HepG2 (cell line): ENCODE measurements around the gene ST3GAL2. TPM values are rescaled to one million over a fixed set of nuclear protein-coding genes. Genes with fewer than 3 reads are reported as not detected.
A peak's percentile ranks its signal among the peaks of the same experiment; 100 is the strongest.

ENCODE experiments used
- AGO1 ChIP-seq: fragments of 200-400 bp; formaldehyde crosslinking; IDR thresholded peaks from 2 replicates; pipeline ENCODE4 v1.6.1; 2017; ENCODE audit warnings: mild to moderate bottlenecking, low read depth, low read length, moderate library complexity; ENCODE audit not compliant: poor library complexity, severe bottlenecking
- GLI4 ChIP-seq: sonication (generic); formaldehyde crosslinking; IDR thresholded peaks from 2 replicates; pipeline ENCODE4 v1.5.1; 2020; ENCODE audit warnings: missing genetic modification reagents, mild to moderate bottlenecking, moderate library complexity, borderline replicate concordance
- GPN1 ChIP-seq: sonication (generic); formaldehyde crosslinking; IDR thresholded peaks from 2 replicates; pipeline ENCODE4 v1.5.1; 2020; ENCODE audit warnings: missing genetic modification reagents, borderline replicate concordance
- MLX ChIP-seq: IDR thresholded peaks from 2 replicates; pipeline ENCODE4 v1.6.1; 2016
- SETDB1 ChIP-seq: sonication (generic); formaldehyde crosslinking; IDR thresholded peaks from 2 replicates; pipeline ENCODE4 v1.5.1; 2020; ENCODE audit warnings: missing genetic modification reagents, mild to moderate bottlenecking, borderline replicate concordance
- SRSF9 ChIP-seq: fragments of 200-400 bp; formaldehyde crosslinking; IDR thresholded peaks from 2 replicates; pipeline ENCODE4 v1.6.1; 2018; ENCODE audit warnings: borderline replicate concordance, mild to moderate bottlenecking, low read depth, low read length; ENCODE audit not compliant: insufficient read depth, poor library complexity, severe bottlenecking
- TAF15 ChIP-seq: fragments of 200-400 bp; formaldehyde crosslinking; IDR thresholded peaks from one replicate; pipeline ENCODE4 v1.6.1; 2018; ENCODE audit warnings: mild to moderate bottlenecking, low read depth, low read length; ENCODE audit not compliant: poor library complexity, severe bottlenecking
- U2AF2 ChIP-seq: fragments of 200-400 bp; formaldehyde crosslinking; IDR thresholded peaks from 2 replicates; pipeline ENCODE4 v1.6.1; 2017; ENCODE audit warnings: low read depth, mild to moderate bottlenecking, low read length
- WIZ ChIP-seq: sonication (generic); formaldehyde crosslinking; IDR thresholded peaks from 2 replicates; pipeline ENCODE4 v1.5.1; 2020; ENCODE audit warnings: mild to moderate bottlenecking, missing genetic modification reagents
- ZNF292 ChIP-seq: sonication (generic); formaldehyde crosslinking; IDR thresholded peaks from 2 replicates; pipeline ENCODE4 v1.8.1; 2022; ENCODE audit warnings: mild to moderate bottlenecking, low read depth, missing genetic modification reagents, borderline replicate concordance
- ZNF343 ChIP-seq: sonication (generic); formaldehyde crosslinking; IDR thresholded peaks from 2 replicates; pipeline ENCODE4 v1.4.0; 2020; ENCODE audit warnings: mild to moderate bottlenecking, missing genetic modification reagents
- ZNF501 ChIP-seq: sonication (generic); formaldehyde crosslinking; IDR thresholded peaks from 2 replicates; pipeline ENCODE4 v1.5.1; 2020; ENCODE audit warnings: mild to moderate bottlenecking, moderate library complexity, missing genetic modification reagents
- ZNF724P ChIP-seq: sonication (generic); formaldehyde crosslinking; IDR thresholded peaks from 2 replicates; pipeline ENCODE4 v1.8.0; 2022; ENCODE audit warnings: missing genetic modification reagents, borderline replicate concordance
- ZNF768 ChIP-seq: sonication (generic); formaldehyde crosslinking; IDR thresholded peaks from 2 replicates; pipeline ENCODE4 v1.4.0; 2020; ENCODE audit warnings: missing genetic modification reagents
- polyA plus RNA-seq, 8 experiments: library from polyadenylated mRNA; depleted of rRNA in 3 of 8; stranded (reverse) in 7 of 8; unstranded in 1 of 8; fragments of >200 nt; fragmentation: Illumina TruSeq in 4 of 8; extraction: Trizol in 4 of 8; gene quantifications; 2 replicates each; pipeline versions ENCODE4 v1.2.1 to v1.2.3, GENCODE V29; 2011 to 2016; ENCODE audit warnings: low read depth in 4 of 8, missing spikeins in 1 of 8, mixed read lengths in 1 of 8; ENCODE audit not compliant: insufficient read depth in 1 of 8
- total RNA-seq, 5 experiments: library from RNA; depleted of rRNA; stranded (reverse); fragments of >200 nt; fragmentation: Illumina TruSeq; extraction: Trizol; gene quantifications; 2 replicates each; pipeline ENCODE4 v1.2.3, GENCODE V29; 2016; ENCODE audit warnings: low read depth in 1 of 5
- TF ChIP-seq, protein P1 (sequence below): sonication (generic); formaldehyde crosslinking; IDR thresholded peaks from 2 replicates; pipeline ENCODE4 v1.8.0; 2022; ENCODE audit warnings: mild to moderate bottlenecking, missing genetic modification reagents, borderline replicate concordance
- TF ChIP-seq, protein P2 (sequence below): sonication (generic); formaldehyde crosslinking; IDR thresholded peaks from 2 replicates; pipeline ENCODE4 v1.4.0; 2020; ENCODE audit warnings: low read depth, missing genetic modification reagents
- TF ChIP-seq, protein P3 (sequence below): sonication (generic); formaldehyde crosslinking; IDR thresholded peaks from 2 replicates; pipeline ENCODE4 v1.4.0; 2020; ENCODE audit warnings: missing genetic modification reagents, mild to moderate bottlenecking, borderline replicate concordance

Gene ST3GAL2
- total and polyA plus RNA-seq, 2 of the 13 experiments (the other 11 are each of a cell fraction or from before 2014, with no cell fraction given): 16.3 to 24.9 TPM

DNA sequence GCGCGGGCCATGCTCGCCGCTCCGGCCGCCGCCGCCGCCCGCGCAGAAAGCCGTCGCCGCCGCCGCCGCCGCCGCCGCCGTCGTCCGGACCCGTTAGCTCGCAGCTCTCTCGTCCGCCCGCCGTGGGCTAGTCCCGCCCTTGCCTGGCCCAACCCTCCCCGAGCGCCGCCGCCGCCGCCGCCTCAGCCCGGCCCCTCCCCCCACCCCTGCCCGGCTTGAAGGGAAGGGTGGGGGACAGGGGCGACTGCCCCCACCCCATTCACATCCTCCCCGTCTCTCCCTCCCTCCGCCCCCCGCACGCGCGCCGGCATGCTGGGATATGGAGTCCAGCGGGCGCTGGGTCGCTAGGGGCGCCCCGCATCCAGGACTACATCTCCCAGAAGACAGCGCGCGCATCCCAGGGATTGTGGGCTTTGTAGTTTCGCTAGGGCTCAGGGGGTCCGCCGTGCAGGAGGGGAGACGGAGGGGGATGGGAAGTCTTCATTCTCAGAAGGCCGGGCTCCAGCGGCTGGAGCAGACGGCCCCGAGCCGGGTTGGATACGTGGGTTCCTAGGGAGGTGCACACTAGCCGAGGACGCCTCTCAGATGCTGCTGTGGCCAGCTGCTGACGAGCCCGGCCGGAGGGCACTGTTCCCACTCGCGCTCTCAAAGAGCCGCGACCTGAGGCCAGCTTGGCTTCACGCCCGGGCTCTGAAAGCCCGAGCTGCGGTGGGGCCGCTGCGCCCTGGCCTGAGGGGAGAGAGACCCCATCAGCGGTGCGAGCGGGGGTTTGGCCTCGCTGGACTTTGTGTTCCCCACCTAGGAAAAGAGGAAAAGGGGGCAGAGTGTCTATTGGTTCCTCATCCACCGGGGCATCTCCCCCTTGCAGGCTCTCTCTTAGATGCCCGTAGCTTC, at the start of gene ST3GAL2 (continued):
- TF ChIP-seq GLI4 (CRISPR knock-in tag) (peak; percentile 56; the same call in 1 of the 2 replicates), SRSF9 (no peak), SETDB1 (no peak), MLX (CRISPR knock-in tag) (no peak), AGO1 (peak; percentile 61), TAF15 (no peak), ZNF724P (no peak), ZNF292 (CRISPR knock-in tag) (no peak), WIZ (CRISPR knock-in tag) (no peak), GPN1 (CRISPR knock-in tag) (no peak), U2AF2 (no peak), ZNF501 (CRISPR knock-in tag) (peak; percentile 84), ZNF768 (CRISPR knock-in tag) (no peak; the same call in none of the 2 replicates), ZNF343 (CRISPR knock-in tag) (0 out of 2 replicates have a peak, but pooled peaks have one; percentile 38)
- TF ChIP-seq, protein P1, sequence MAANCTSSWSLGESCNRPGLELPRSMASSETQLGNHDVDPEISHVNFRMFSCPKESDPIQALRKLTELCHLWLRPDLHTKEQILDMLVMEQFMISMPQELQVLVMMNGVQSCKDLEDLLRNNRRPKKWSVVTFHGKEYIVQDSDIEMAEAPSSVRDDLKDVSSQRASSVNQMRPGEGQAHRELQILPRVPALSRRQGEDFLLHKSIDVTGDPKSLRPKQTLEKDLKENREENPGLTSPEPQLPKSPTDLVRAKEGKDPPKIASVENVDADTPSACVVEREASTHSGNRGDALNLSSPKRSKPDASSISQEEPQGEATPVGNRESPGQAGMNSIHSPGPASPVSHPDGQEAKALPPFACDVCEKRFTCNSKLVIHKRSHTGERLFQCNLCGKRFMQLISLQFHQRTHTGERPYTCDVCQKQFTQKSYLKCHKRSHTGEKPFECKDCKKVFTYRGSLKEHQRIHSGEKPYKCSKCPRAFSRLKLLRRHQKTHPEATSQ (CRISPR knock-in tag): 0 out of 2 replicates have a peak, but pooled peaks have one; percentile 85
- TF ChIP-seq, protein P2, sequence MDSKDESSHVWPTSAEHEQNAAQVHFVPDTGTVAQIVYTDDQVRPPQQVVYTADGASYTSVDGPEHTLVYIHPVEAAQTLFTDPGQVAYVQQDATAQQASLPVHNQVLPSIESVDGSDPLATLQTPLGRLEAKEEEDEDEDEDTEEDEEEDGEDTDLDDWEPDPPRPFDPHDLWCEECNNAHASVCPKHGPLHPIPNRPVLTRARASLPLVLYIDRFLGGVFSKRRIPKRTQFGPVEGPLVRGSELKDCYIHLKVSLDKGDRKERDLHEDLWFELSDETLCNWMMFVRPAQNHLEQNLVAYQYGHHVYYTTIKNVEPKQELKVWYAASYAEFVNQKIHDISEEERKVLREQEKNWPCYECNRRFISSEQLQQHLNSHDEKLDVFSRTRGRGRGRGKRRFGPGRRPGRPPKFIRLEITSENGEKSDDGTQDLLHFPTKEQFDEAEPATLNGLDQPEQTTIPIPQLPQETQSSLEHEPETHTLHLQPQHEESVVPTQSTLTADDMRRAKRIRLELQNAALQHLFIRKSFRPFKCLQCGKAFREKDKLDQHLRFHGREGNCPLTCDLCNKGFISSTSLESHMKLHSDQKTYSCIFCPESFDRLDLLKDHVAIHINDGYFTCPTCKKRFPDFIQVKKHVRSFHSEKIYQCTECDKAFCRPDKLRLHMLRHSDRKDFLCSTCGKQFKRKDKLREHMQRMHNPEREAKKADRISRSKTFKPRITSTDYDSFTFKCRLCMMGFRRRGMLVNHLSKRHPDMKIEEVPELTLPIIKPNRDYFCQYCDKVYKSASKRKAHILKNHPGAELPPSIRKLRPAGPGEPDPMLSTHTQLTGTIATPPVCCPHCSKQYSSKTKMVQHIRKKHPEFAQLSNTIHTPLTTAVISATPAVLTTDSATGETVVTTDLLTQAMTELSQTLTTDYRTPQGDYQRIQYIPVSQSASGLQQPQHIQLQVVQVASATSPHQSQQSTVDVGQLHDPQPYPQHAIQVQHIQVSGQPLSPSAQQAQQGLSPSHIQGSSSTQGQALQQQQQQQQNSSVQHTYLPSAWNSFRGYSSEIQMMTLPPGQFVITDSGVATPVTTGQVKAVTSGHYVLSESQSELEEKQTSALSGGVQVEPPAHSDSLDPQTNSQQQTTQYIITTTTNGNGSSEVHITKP (CRISPR knock-in tag): peak; percentile 71; the same call in 1 of the 2 replicates
- TF ChIP-seq, protein P3, sequence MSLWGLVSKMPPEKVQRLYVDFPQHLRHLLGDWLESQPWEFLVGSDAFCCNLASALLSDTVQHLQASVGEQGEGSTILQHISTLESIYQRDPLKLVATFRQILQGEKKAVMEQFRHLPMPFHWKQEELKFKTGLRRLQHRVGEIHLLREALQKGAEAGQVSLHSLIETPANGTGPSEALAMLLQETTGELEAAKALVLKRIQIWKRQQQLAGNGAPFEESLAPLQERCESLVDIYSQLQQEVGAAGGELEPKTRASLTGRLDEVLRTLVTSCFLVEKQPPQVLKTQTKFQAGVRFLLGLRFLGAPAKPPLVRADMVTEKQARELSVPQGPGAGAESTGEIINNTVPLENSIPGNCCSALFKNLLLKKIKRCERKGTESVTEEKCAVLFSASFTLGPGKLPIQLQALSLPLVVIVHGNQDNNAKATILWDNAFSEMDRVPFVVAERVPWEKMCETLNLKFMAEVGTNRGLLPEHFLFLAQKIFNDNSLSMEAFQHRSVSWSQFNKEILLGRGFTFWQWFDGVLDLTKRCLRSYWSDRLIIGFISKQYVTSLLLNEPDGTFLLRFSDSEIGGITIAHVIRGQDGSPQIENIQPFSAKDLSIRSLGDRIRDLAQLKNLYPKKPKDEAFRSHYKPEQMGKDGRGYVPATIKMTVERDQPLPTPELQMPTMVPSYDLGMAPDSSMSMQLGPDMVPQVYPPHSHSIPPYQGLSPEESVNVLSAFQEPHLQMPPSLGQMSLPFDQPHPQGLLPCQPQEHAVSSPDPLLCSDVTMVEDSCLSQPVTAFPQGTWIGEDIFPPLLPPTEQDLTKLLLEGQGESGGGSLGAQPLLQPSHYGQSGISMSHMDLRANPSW (CRISPR knock-in tag): peak; percentile 3; the same call in 1 of the 2 replicates
